T-cell (primary cell): ENCODE measurements around the gene BMPR1B. TPM values are rescaled to one million over a fixed set of nuclear protein-coding genes. Genes with fewer than 3 reads are reported as not detected.

Source experiments
- ATAC-seq, 4 experiments: fragments of 200-7000 bp in 3 of 4; fragments of 150-1000 bp in 1 of 4; cut with Tn5 transposase; replicated peaks in 1 of 4; 1 replicate in 3 of 4; 2 replicates in 1 of 4; pipeline ENCODE4 v1.10.0; 2021; ENCODE audit warnings: moderate library complexity in 3 of 4, mild to moderate bottlenecking in 2 of 4, moderate number of reproducible peaks in 1 of 4
- CTCF ChIA-PET, 2 donors: fragments of 300-600 bp; sonication (Branson Sonifier 250); formaldehyde crosslinking; loops; one replicate each; lab custom pipeline; 2022; ENCODE audit warnings: antibody characterized with exemption in 2 of 2; lab: Charles Lee
- POLR2A ChIA-PET, 2 donors: fragments of 300-600 bp; sonication (Branson Sonifier 250); formaldehyde crosslinking; loops; one replicate each; lab custom pipeline; 2022; ENCODE audit warnings: antibody characterized with exemption in 2 of 2; lab: Charles Lee
- DNase-seq, 35 experiments: peaks; one replicate each; pipeline versions ENCODE4 v3.0.0 to v3.0.0-alpha.2; 2013 to 2023
- H3K27ac ChIP-seq: one replicate; pipeline ENCODE4 v1.5.1; 2013; ENCODE audit warnings: low read length
- H3K27me3 ChIP-seq, 2 experiments: replicated peaks in 1 of 2; 1 replicate in 1 of 2; 2 replicates in 1 of 2; pipeline versions ENCODE4 v1.6.1 to v1.7.0; 2013; ENCODE audit warnings: low read length in 1 of 2, mixed read lengths in 1 of 2; ENCODE audit not compliant: control insufficient read depth in 2 of 2, insufficient read depth in 2 of 2; ENCODE audit errors: extremely low read depth in 1 of 2
- H3K36me3 ChIP-seq, 2 donors: 1 replicate in 1 of 2; 2 replicates in 1 of 2; pipeline versions ENCODE4 v1.6.1 to v1.7.0; 2013; ENCODE audit warnings: low read length in 1 of 2; ENCODE audit not compliant: control insufficient read depth in 2 of 2, insufficient read depth in 1 of 2; ENCODE audit errors: extremely low read depth in 1 of 2
- H3K4me1 ChIP-seq, 2 experiments: 1 replicate in 1 of 2; 2 replicates in 1 of 2; pipeline versions ENCODE4 v1.6.1 to v1.7.0; 2013; ENCODE audit warnings: low read length in 2 of 2, mixed read lengths in 1 of 2; ENCODE audit not compliant: insufficient read depth in 2 of 2, control insufficient read depth in 1 of 2; ENCODE audit errors: extremely low read depth in 1 of 2
- H3K4me3 ChIP-seq, 2 donors: 1 replicate in 1 of 2; 2 replicates in 1 of 2; pipeline versions ENCODE4 v1.5.1 to v1.7.0; 2013; ENCODE audit warnings: mild to moderate bottlenecking in 2 of 2, low read length in 1 of 2, moderate library complexity in 1 of 2; ENCODE audit not compliant: control insufficient read depth in 1 of 2; ENCODE audit errors: extremely low read depth in 1 of 2
- H3K9me3 ChIP-seq: 2 replicates; pipeline ENCODE4 v1.7.0; 2013
- H3K27ac Mint-ChIP-seq, 2 donors: one replicate each; pipeline ENCODE4 v1.8.0; 2020 to 2021; ENCODE audit warnings: mild to moderate bottlenecking in 2 of 2, mixed read lengths in 2 of 2
- H3K27me3 Mint-ChIP-seq, 2 donors: one replicate each; pipeline ENCODE4 v1.8.0; 2021 to 2022; ENCODE audit warnings: mixed read lengths in 2 of 2
- H3K36me3 Mint-ChIP-seq: one replicate; pipeline ENCODE4 v1.8.0; 2021; ENCODE audit warnings: mixed read lengths
- H3K4me1 Mint-ChIP-seq, 3 donors: one replicate each; pipeline ENCODE4 v1.8.0; 2020 to 2022; ENCODE audit warnings: mixed read lengths in 3 of 3, mild to moderate bottlenecking in 1 of 3
- H3K4me3 Mint-ChIP-seq, 3 donors: one replicate each; pipeline ENCODE4 v1.8.0; 2020 to 2022; ENCODE audit warnings: mild to moderate bottlenecking in 3 of 3, mixed read lengths in 3 of 3, moderate library complexity in 3 of 3
- H3K9me3 Mint-ChIP-seq, 3 donors: one replicate each; pipeline ENCODE4 v1.8.0; 2020 to 2022; ENCODE audit warnings: mixed read lengths in 3 of 3
- WGBS: methylation state at CpG from one replicate; pipeline ENCODE4 v1.1.5; 2013; ENCODE audit warnings: missing lambda C conversion rate; ENCODE audit not compliant: insufficient coverage; 5-methylcytosine and 5-hydroxymethylcytosine counted together
- total RNA-seq, 35 experiments: library from RNA in 6 of 35; stranded (reverse) in 6 of 35; fragments of 120-200 nt in 1 of 35; gene quantifications; one replicate each; pipeline versions ENCODE4 v1.2.1 to v1.2.4 and lab custom pipeline; 2013 to 2026

BMPR1B gene
- total RNA-seq, 5 donors from 2014 or later (not counting 1 experiment from before 2014, with no cell fraction given): 0.09 to 0.36 (median 0.28) TPM; not detected in 2

DNA sequence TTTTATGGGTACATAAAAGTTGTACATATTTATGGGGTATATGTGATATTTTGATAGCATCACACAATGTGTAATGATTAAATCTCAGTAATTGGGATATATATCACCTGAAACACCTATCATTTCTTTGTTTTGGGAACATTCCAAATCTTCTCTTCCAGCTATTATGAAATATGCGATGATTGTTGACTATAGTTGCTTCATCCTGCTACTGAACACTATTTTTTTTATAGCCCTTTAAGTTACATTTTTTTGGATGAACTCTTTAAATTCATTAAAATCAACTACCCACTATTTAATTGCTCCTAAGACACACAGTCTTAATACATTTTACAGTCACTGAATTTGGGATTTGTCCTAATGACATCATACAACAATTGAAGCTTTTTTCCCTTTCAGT lies 212.9 kb downstream of the BMPR1B start:
- Mint-ChIP-seq H3K4me1 (no peaks in the 10 kb centered on the region), H3K4me3 (no peak overlapping the region), H3K36me3 (no peaks in the 10 kb centered on the region), H3K27me3 (no peaks in the 10 kb centered on the region), H3K9me3 (no peaks in the 10 kb centered on the region), H3K27ac (no peak overlapping the region)
- no peak for DNase-seq
- H3K4me3 ChIP-seq: no peak overlapping the region
- H3K9me3 ChIP-seq: no peaks in the 10 kb centered on the region
- no peak for ATAC-seq
- ChIA-PET POLR2A (no interaction called here), CTCF (no interaction called here)
- WGBS: no CpG with 5 or more reads among the region's 1 CpG
- peaks cover 0 to 5% of the 10 kb centered on the region in 2 experiments for H3K27me3 ChIP-seq
- no peaks in the 10 kb centered on the region for H3K36me3 ChIP-seq
- no peak overlapping the region for H3K27ac ChIP-seq
- H3K4me1 ChIP-seq: no peaks in the 10 kb centered on the region

- Mint-ChIP-seq H3K27ac (no peak overlapping the region), H3K9me3 (no peaks in the 10 kb centered on the region), H3K27me3 (peaks cover 0 to 3% of the 10 kb centered on the region in 2 donors), H3K4me1 (no peaks in the 10 kb centered on the region), H3K4me3 (no peak overlapping the region), H3K36me3 (no peaks in the 10 kb centered on the region)
- Histone ChIP-seq H3K4me1 (no peaks in the 10 kb centered on the region), H3K27me3 (peaks cover 0 to 5% of the 10 kb centered on the region in 2 experiments), H3K9me3 (no peaks in the 10 kb centered on the region), H3K27ac (no peak overlapping the region), H3K36me3 (no peaks in the 10 kb centered on the region), H3K4me3 (no peak overlapping the region)
- POLR2A ChIA-PET: no interaction called here
- ATAC-seq: no peak
- WGBS: no CpG with 5 or more reads among the region's 3 CpGs
- CTCF ChIA-PET: no interaction called here
- no peak for DNase-seq
Measured at GRCh38 chr4:94974773-94975172, 217.0 kb downstream of the BMPR1B start.

- Histone ChIP-seq H3K27ac (no peak overlapping the region), H3K4me1 (no peaks in the 10 kb centered on the region), H3K36me3 (no peaks in the 10 kb centered on the region), H3K27me3 (peaks cover 0 to 5% of the 10 kb centered on the region in 2 experiments), H3K9me3 (no peaks in the 10 kb centered on the region), H3K4me3 (no peak overlapping the region)
- no peak for DNase-seq
- Mint-ChIP-seq H3K9me3 (no peaks in the 10 kb centered on the region), H3K4me1 (no peaks in the 10 kb centered on the region), H3K27me3 (peaks cover 0 to 3% of the 10 kb centered on the region in 2 donors), H3K4me3 (no peak overlapping the region), H3K36me3 (no peaks in the 10 kb centered on the region), H3K27ac (no peak overlapping the region)
- POLR2A ChIA-PET: no interaction called here
- WGBS: no CpG with 5 or more reads among the region's 1 CpG
- CTCF ChIA-PET: no interaction called here
- ATAC-seq: no peak
Measured at GRCh38 chr4:94976371-94977011, 218.7 kb downstream of the BMPR1B start.

DNA sequence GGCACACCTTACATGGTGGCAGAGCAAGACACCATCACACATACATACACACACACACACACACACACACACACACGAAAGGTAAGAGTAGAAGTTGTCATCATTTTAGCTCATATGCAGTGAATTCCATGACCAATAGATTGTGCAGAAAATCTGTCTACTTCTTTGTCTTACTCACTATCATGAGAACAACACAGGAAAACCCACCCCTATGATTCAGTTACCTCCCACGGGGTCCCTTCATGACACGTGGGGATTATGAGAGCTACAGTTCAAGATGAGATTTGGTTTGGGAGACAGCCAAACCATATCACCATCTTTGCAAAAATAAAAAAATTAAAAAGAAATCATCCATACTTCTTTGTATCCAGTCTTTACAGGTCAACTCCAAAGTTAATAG lies 221.1 kb downstream of the BMPR1B start:
- Histone ChIP-seq H3K4me3 (no peak overlapping the region), H3K4me1 (no peaks in the 10 kb centered on the region), H3K27me3 (no peaks in the 10 kb centered on the region), H3K36me3 (no peaks in the 10 kb centered on the region), H3K27ac (no peak overlapping the region), H3K9me3 (no peaks in the 10 kb centered on the region)
- ChIA-PET POLR2A (no interaction called here), CTCF (no interaction called here)
- Mint-ChIP-seq H3K4me3 (no peak overlapping the region), H3K4me1 (no peaks in the 10 kb centered on the region), H3K36me3 (no peaks in the 10 kb centered on the region), H3K27me3 (peaks cover 0 to 3% of the 10 kb centered on the region in 2 donors), H3K9me3 (no peaks in the 10 kb centered on the region), H3K27ac (no peak overlapping the region)
- ATAC-seq: no peak
- WGBS: no CpG with 5 or more reads among the region's 3 CpGs
- DNase-seq: no peak

DNA sequence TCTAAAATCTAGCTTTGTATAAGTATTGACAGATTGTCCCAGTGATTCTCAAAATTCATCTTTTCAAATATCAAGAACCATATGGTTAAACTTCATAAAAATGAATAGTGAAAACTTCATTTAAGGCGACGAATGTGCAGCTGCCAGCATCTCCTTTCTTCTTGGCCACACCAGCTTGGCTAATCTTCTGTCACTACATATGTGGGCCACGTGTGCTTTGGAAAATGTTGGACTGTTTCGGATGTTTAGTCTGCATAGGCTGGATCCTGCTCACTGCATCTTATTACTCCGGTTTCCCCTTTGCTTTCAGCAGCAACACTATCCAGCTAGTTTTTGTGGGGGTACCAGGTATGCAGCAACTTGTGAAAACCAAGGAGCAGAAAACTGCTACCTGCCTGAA lies 221.9 kb downstream of the BMPR1B start:
- Histone ChIP-seq H3K9me3 (no peaks in the 10 kb centered on the region), H3K36me3 (no peaks in the 10 kb centered on the region), H3K4me3 (no peak overlapping the region), H3K4me1 (no peaks in the 10 kb centered on the region), H3K27me3 (no peaks in the 10 kb centered on the region), H3K27ac (no peak overlapping the region)
- Mint-ChIP-seq H3K27me3 (peaks cover 0 to 3% of the 10 kb centered on the region in 2 donors), H3K27ac (no peak overlapping the region), H3K9me3 (no peaks in the 10 kb centered on the region), H3K4me3 (no peak overlapping the region), H3K4me1 (no peaks in the 10 kb centered on the region), H3K36me3 (no peaks in the 10 kb centered on the region)
- CTCF ChIA-PET: no interaction called here
- ATAC-seq: no peak
- POLR2A ChIA-PET: no interaction called here
- DNase-seq: no peak
- WGBS: no CpG with 5 or more reads among the region's 5 CpGs

DNA sequence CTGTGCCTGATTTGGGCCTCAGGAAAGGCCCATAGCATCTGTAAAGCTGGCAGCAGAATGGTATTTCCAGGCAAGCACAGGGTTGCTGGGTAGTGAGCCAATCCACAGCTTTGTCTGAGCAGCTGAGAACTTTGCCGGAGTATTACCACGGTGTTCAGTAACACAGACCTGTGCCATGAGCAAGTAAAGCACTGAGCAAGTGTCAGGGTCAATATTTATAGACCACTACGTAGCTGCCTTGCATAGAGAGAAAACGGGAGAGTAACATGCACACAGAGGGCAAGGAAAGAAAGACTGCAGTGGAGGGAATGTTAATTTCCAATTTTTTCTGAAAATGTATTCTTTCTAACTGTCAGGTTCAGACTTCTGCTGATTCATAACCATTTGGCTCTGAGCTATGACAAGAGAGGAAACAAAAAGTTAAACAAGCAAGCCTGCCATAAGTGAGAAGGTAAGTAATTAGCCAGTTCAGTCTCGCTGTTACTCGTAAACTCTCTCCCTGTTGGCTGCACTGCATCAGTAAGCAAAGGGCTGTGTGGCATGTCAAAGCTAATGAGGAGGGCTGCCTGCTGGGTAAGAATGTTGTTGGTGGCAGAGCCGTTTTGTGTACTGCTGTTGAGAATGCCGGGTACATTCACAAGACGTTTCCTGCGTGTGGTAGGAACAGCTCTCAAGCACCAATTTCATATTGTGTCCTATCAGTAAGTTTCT lies 238.1 kb downstream of the BMPR1B start:
- Histone ChIP-seq H3K27ac (no peak overlapping the region), H3K4me1 (no peaks in the 10 kb centered on the region), H3K36me3 (no peaks in the 10 kb centered on the region), H3K27me3 (no peaks in the 10 kb centered on the region), H3K9me3 (no peaks in the 10 kb centered on the region), H3K4me3 (no peak overlapping the region)
- H3K27me3 Mint-ChIP-seq: no peaks in the 10 kb centered on the region
- peak in 3 of 4 experiments; percentile 42 to 75 (median 53) for ATAC-seq
- CTCF ChIA-PET: no interaction called here
- H3K9me3 Mint-ChIP-seq: peaks cover 0 to 4% (median 0%) of the 10 kb centered on the region in 3 donors
- peak in 1 of 35 experiments; percentile 6 for DNase-seq
- H3K36me3 Mint-ChIP-seq: no peaks in the 10 kb centered on the region
- no peak overlapping the region for H3K27ac Mint-ChIP-seq
- POLR2A ChIA-PET: no interaction called here
- H3K4me1 Mint-ChIP-seq: peaks cover 10 to 22% (median 11%) of the 10 kb centered on the region in 3 donors
- 16% methylated on average over 10 of the region's 10 CpGs for WGBS
- peak overlapping the region in 1 of 3 donors; percentile 69 for H3K4me3 Mint-ChIP-seq
